Left renal cortex interstitium (tissue), 4 donors: ENCODE measurements around the gene CCDC82. TPM values are rescaled to one million over a fixed set of nuclear protein-coding genes. Genes with fewer than 3 reads are reported as not detected.

Source experiments
- DNase-seq, 4 donors: peaks; one replicate each; pipeline ENCODE4 v3.0.0-alpha.2; 2013; ENCODE audit warnings: low read depth in 4 of 4, low spot score in 2 of 4, missing footprints in 1 of 4
- polyA plus RNA-seq, 4 donors: library from polyadenylated mRNA; unstranded; fragments of 120-200 nt; gene quantifications; one replicate each; pipeline ENCODE4 v1.2.1, GENCODE V29; 2013; ENCODE audit not compliant: insufficient read length in 4 of 4

CCDC82 gene
- polyA plus RNA-seq, 4 donors: 38.3 to 59.6 (median 51.2) TPM

DNA sequence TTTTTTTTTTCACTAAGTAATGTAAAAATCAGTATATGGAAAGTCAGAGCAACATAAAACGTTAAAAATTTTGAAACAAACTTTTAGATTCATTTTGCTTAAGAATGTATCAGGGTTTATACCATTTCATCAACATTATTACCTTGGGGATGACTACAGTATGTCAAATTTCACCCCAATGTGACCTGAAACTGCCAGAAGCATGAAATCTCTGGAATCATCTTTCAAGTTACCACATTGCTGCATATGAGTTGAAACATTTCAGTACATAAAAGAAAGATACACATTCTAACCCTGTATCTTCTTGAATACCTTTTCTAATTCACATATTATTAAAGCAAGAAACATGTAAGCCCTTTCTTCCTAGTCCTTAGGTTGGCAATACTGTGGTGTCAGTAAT lies 79.5 kb downstream of the CCDC82 start:
- no peak for DNase-seq

DNA sequence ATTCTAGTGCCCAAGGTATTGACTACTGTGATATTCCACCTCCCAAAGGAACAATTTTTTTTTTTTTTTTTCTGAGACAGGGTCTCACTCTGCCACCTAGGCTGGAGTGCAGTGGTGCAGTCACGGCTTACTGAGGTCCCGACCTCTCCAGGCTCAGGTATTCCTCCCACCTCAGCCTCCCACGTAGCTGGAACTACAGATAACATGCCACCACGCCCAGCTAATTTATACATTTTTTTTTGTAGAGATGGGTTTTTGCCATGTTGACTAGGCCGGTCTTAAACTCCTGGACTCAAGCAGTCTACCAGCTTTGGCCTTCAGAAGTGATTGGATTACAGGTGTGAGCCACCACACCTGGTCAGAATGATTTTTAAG lies 80.1 kb downstream of the CCDC82 start:
- DNase-seq: no peak

DNA sequence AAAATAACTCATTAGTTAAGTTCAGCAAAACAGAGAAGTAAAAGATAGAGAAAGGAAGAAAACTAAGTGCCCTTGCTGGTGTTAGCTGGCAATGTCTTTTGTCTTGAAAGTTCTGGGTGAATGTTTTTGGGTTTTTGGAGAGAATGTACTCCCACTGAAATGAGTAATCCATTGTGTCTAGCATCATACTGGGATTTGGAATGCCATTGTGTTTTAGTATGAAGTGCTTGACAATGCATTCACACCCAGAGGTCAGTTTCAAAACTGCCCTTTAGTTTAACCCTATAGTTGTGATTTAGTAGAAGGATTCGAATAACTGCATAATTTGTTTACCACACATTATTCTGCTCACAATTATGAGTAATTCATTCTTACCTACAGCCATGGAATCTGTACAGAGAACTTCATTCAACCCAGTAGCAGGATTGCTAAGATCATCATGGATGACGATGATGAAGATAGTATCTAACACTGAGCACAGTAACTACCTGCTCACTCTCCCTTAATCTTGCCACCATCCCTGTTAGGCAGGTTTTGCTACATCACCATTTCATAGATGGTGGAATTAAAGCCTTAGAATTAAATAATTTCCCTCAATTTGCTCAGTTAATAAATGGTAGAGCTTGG lies 80.6 kb downstream of the CCDC82 start:
- no peak for DNase-seq

DNA sequence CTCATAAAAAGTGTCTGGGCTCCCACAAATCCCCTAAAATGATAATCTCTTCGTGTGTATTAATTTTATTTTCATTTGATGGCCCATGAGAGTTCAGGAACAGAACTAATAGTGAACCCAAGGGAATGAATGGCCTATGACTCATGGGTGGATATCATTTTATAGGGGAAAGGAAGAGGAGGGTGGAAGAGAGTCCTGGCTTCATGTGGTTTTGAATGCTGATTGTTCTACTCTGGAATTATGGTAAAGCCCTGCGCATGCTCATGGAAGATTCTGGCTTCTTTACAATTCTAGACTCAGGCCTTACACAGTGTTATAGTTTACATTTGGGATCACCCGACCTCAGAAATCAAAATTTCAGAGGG lies 82.0 kb downstream of the CCDC82 start:
- DNase-seq: no peak

DNA sequence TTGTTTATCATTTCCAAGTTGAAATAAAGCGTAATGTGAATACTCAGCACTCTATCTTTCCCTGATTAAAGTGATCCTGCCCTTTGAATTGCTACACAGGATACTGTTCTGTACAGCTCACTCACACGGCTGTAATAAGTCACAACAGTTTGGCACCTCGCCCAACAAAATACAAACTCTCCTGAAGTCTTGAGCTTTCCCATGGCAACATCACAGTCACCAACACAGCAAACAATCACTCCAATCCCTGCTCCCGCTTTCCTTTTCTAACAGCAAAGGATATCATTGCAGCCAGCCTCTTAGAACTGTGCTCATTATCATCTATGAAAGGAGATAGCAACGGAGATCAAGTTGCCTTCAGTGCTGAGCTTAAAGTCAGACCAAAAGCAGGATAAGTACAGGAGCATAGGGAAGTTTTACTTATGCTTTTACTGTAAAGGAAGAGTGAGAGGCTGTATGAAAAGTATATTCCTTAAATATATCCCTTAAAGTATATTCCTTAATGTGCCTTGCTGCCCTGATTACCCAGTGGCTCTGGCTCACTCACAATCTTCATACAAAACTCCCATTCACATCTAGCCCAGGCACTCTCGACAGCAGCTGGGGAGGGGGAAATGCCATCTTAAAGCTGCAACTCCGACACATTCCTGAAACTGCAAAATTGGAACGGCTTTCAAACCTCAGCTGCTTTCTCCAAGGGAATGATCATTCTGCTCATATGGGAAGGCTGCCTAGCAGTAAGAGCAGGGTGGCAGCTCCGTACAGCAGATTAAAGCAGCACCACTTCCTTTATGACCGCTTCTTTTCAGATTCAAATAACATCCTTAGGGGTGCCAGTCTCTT lies 82.6 kb downstream of the CCDC82 start:
- peak; percentile 97 to 99 (median 98) for DNase-seq

DNA sequence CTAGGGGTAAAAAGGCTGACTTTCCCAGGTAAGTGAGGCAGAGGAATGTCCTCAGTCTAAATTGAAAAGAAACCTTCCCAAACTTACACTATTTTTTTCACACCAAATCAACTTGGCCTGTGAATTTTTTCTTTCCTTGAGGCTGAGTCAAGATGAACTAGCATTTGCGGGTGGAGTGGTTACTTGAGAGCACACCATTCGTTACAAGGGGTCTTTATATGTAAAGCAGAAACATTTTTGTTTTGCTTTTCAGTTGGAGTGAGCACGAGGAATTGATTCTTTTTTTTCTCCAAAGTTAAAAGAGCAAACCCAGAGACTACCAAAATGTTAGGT lies 83.1 kb downstream of the CCDC82 start:
- DNase-seq: no peak

DNA sequence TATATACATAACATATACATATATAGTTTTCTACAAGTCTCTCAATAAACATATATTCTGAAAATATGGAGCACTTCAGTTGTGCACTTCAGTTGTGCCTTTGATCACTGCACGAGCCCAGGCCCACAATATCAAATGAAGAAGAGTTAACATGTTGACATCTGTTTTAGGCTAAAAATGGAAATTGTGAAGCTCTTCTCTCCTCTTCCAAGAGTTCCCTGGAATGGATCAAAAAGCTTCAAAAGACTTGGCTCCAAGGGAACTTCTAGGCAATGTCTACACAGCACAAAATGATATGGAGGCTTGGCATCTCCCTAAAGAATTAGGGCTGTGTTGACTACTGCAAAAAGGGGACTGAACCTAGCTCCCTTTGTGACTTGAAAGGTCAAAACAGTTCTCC lies 83.6 kb downstream of the CCDC82 start:
- DNase-seq: no peak

DNA sequence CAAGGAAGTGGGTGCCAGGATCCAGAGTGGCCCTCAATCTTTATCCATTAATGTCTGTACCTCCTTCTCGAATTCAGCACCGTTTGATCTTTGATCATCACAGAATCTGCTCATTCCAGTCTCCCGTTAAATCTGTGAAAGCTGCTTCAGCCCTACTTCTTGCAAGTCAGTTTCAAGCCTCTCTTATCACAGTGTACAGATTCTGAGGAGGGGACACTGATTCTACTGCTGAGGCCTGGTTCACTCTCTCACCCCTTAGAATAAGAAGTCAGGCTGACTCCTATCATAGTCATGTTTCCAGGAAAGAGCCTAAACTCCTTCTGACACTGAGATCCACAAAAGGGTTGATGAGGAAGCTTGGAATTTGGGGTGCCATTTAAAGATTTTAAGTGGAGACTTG lies 85.7 kb downstream of the CCDC82 start:
- no peak for DNase-seq

DNA sequence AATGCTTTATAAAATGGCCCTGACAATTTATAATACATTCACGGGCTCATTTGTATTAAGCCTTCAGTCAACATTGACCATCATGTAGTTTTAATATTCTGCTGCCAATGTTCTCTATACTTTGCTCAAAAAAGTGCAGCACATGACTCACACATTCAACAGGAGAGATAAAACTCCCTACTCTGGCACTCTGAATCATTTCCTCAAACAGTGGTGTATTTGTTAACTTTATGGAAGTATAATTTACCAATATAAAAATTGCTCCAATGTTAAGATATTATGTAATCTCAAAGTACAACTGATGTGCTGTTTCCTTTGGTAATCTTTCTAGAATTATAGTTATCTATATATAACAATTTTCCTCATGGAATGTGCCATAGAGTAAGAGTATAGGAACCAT lies 86.6 kb downstream of the CCDC82 start:
- DNase-seq: no peak

Other genes starting within 250 kb of the CCDC82 start
- 10 to 100 TPM; 27.5 to 31.0 (median 29.7) TPM for gene MAML2, start 46.7 kb downstream of the CCDC82 start, polyA plus RNA-seq
- gene JRKL, start 101 bp upstream of the CCDC82 start, polyA plus RNA-seq: 10 to 100 TPM; 19.9 to 25.6 (median 22.9) TPM